Activated T-cell treated with anti-CD3 and anti-CD28 coated beads, Interleukin-2, amount 50 U/mL, for 4 hours (primary cell): ENCODE results near the gene SPATA19. TPM values are rescaled to one million over a fixed set of nuclear protein-coding genes. Genes with fewer than 3 reads are reported as not detected.

ENCODE experiments used
- ATAC-seq, 2 donors: fragments of 200-7000 bp; cut with Tn5 transposase; one replicate each; pipeline ENCODE4 v1.10.0; 2021
- DNase-seq: peaks from one replicate; pipeline ENCODE4 v3.0.0-alpha.2; 2020
- H3K27me3 Mint-ChIP-seq: one replicate; pipeline ENCODE4 v1.8.0; 2021; ENCODE audit warnings: low read depth, mixed read lengths
- H3K36me3 Mint-ChIP-seq: one replicate; pipeline ENCODE4 v1.8.0; 2022; ENCODE audit warnings: mixed read lengths; ENCODE audit not compliant: insufficient read depth
- H3K4me1 Mint-ChIP-seq: one replicate; pipeline ENCODE4 v1.8.0; 2021; ENCODE audit warnings: low read depth, mixed read lengths
- H3K4me3 Mint-ChIP-seq: one replicate; pipeline ENCODE4 v1.8.0; 2021; ENCODE audit warnings: mild to moderate bottlenecking, moderate library complexity, mixed read lengths
- H3K9me3 Mint-ChIP-seq: one replicate; pipeline ENCODE4 v1.8.0; 2021; ENCODE audit warnings: mixed read lengths
- total RNA-seq, 3 donors: library from RNA; stranded (reverse); gene quantifications; one replicate each; pipeline ENCODE4 v1.2.1, GENCODE V29; 2021

Gene SPATA19
- total RNA-seq, 3 donors from 2014 or later = not detected

DNA sequence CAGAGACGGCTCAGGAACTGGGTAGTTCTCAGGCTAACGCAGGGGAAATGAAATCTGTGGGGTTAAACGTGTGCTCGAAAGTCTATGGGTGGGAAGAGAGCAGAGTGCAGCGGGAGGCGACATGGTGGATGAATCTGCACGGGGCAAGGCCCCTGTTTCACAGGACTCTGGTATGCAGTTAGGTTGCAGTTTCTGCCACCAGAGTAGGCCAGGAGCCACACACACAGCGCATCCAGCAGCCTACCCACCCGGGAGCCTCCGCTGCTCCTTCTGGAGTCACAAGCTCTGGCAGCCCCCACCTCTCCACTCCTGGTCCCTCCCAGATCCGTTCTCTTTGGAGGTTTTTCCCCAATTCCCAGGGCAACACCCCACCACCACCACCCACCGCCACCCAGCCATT, 27.0 kb downstream of the SPATA19 start:
- H3K36me3 Mint-ChIP-seq = no peaks in the 10 kb centered on the region
- ATAC-seq (no peak), DNase-seq (no peak)
- H3K9me3 Mint-ChIP-seq = no peaks in the 10 kb centered on the region
- H3K4me3 Mint-ChIP-seq = no peak overlapping the region
- peaks cover 12% of the 10 kb centered on the region for H3K27me3 Mint-ChIP-seq
- no peaks in the 10 kb centered on the region for H3K4me1 Mint-ChIP-seq

DNA sequence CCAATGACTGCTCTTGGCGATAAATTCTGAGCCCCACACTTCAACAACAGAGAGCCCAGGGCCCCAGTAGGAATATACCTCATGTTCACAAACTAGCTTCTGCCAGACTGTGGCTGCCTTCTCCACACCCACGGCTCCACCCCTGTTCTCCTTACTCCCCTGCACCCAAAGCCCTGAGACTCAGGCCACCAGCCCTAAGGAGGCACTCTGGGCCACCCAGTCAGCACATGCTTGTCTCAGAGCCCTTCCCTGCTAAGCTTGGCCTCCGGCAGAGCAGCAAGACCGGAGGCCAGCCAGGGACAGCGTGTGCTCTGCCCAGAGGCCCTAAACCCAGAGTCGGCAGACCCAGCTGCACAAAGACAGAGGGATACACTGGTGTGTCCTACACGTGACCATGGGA, 27.9 kb downstream of the SPATA19 start:
- peaks cover 12% of the 10 kb centered on the region for H3K27me3 Mint-ChIP-seq
- ATAC-seq (no peak), DNase-seq (no peak)
- H3K36me3 Mint-ChIP-seq = no peaks in the 10 kb centered on the region
- H3K4me3 Mint-ChIP-seq = no peak overlapping the region
- H3K4me1 Mint-ChIP-seq = no peaks in the 10 kb centered on the region
- H3K9me3 Mint-ChIP-seq = no peaks in the 10 kb centered on the region

DNA sequence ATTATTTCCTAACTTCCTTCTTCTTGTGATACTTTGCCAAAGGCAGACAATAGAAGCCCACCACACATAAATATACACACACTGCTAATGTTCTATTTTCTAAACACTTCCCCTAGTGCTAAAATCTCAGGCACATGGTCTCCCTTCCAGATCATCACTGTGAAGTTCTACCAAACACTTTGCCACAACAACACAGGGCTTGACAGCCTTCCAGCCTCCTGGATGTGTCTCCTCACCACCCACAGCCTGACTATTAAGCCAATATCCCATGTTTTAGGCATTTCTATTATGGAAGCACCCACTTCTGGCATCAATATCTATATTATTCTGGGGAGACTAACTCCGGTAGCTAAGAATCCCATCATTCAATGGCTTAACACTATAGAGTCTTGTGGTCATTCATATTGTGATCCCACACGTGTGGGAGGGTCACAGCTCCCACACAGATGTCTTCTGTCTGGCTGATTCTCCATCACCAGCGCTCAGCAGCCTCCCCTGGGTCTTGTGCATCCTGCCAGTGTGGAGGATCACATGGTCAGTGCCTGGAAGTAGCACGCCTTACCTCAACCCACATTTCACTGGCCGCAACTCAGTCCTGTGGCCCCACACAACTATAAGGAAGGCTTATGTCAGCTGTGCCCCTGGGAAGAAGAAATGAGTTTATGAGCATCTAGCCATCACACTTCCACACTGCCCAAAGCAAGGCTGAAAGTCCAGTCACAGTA, 29.0 kb downstream of the SPATA19 start:
- DNase-seq (no peak), ATAC-seq (no peak)
- Mint-ChIP-seq H3K27me3 (peaks cover 12% of the 10 kb centered on the region), H3K4me3 (no peak overlapping the region), H3K9me3 (no peaks in the 10 kb centered on the region), H3K4me1 (no peaks in the 10 kb centered on the region), H3K36me3 (no peaks in the 10 kb centered on the region)

DNA sequence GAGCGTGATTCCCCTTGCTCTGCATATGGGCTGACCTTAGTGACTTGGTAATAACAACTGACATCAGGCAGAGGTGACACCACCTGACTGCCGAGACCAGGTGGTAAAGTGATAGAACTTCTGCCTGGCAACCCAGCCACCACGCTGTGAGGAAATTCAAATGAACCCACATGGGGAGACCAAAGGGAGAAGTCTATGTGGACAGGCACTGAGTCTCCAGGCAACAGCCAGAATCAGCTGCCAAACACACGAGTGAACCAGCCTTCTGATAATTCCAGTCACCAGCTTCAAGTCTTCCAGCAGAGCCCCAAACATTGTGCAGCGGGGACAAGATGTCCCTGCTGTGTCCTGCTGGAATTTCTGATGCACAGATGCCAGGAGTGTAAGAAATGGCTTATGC, 29.7 kb downstream of the SPATA19 start:
- Mint-ChIP-seq H3K27me3 (peaks cover 12% of the 10 kb centered on the region), H3K36me3 (no peaks in the 10 kb centered on the region), H3K4me3 (no peak overlapping the region), H3K9me3 (no peaks in the 10 kb centered on the region), H3K4me1 (no peaks in the 10 kb centered on the region)
- ATAC-seq (no peak), DNase-seq (no peak)

DNA sequence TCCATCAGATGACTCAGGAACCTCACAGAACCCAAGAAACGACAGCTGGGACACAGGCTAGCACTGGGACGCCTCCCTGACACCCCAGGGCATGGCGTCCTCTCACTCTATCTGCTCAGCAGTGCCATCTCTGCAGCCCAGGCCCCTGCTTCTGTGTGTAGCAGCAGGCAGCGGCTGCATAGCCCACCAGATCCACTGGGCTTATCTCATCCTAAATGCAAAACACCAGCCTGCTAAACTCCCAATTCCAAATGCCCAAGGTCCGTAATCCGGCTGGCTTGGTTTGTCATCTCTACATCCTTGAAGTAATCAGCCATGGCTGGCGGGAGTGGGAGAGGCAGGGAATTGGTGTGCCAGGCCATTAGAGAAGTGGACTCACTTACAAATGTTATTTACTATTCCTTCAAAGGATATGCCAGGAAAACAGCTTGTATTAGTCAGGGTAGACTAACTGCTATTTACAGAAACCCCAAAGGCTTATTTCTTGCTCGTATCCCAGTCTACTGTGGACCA, 30.7 kb downstream of the SPATA19 start:
- DNase-seq (no peak), ATAC-seq (no peak)
- Mint-ChIP-seq H3K9me3 (no peaks in the 10 kb centered on the region), H3K4me3 (no peak overlapping the region), H3K36me3 (no peaks in the 10 kb centered on the region), H3K27me3 (peaks cover 12% of the 10 kb centered on the region), H3K4me1 (no peaks in the 10 kb centered on the region)

DNA sequence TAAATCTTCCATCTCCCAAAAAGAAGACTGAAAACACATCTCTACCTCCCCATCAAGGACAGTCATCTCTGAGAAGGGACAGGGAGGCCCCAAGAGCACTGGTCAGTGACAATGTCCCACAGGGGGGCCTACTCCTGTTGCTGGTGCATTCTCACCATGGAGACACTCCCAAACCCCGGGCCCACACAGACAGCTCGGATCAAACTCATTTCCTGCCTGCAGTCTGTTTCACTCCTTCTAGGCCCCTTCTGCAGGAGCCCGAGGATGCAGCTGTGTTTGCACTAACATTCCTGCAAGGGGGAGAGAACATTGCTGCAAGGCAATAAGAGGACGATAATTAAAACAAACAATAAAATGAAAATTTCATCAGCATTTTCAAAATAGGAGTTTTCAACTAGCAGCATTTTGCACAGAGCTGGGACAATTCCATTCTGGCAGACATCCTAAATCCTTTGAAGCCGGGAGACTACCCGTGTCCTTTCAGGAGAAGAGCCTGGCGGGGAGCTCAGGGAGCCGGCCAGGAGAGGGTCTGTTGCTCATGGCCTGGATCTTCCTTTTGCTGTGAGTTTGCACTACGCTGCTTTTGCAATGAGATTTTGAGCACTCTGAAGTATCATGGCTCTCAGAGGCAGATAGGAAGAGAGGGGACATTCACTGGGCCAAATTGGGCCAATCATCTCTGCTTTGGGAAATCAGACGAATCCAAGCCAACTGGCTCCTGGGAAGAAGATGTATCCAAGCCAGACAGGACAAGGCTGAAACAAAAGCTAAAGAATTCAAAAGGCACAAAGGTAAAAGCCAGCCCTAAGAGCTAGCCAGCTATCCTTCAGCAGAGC, 33.2 kb downstream of the SPATA19 start:
- Mint-ChIP-seq H3K4me1 (no peaks in the 10 kb centered on the region), H3K36me3 (no peaks in the 10 kb centered on the region), H3K27me3 (peaks cover 10% of the 10 kb centered on the region), H3K4me3 (no peak overlapping the region), H3K9me3 (no peaks in the 10 kb centered on the region)
- ATAC-seq (no peak), DNase-seq (no peak)

DNA sequence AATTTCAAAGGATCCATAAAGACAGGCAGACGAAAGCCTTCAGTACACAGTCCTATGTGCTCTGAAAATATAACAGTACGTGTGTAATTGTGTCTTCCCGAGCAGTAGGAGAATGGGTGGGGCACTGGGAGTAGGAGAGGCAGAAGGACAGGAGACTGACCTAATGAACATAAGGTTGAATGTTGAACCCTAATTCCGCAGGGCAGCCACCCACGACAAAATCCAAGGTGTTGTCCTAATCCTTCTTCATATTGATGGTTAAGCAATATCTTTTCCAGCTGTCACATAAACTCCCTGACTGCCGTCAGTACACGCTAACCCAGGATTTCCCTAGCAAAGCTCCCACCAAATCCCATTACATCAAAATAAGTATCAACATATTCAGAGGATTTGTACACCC, 34.5 kb downstream of the SPATA19 start:
- Mint-ChIP-seq H3K36me3 (no peaks in the 10 kb centered on the region), H3K4me1 (no peaks in the 10 kb centered on the region), H3K9me3 (no peaks in the 10 kb centered on the region), H3K4me3 (no peak overlapping the region), H3K27me3 (peaks cover 10% of the 10 kb centered on the region)
- DNase-seq (no peak), ATAC-seq (no peak)

DNA sequence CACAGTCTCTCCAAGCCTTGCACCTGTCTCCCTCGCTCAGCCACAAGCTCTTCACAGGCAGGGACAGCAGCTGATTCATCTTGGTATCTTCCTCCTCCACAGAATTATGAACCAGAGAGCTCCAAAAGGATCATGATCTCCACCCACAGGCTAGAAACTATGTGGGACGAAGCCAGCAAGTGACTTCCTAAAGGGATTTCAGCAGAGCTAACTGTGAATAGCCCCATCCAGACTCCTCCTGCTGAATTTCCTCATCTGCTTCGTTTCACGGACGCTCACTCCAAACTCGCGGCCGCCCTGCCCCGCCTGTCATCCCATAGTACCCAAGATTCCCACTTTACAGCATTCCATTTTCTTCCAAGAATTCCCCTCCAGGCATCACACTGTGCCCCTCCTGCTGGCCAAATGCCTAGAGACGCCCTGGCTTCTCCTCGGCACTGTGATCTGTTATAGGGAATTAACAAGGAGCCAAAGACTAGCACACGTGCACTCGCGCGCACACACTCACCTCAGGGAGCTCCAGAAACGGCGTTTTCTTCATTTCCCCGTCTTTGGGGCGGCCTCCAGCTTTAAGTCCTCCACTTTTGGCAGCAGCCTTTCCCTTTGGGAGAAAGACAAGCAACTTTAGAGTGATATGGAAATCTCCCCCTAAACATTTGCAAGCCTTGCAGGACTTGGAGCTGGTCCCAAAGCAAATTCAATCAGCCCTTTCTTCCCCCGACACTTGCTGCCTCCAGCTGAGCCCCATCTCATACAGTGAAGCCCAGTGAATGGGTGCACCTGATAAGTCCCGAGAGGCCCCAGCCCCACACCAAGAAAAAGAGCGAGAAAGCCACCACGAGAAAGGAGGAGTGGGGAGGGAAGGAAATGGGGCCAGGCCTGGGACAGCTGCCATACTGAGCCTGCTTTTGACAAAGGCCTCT, 35.5 kb downstream of the SPATA19 start:
- Mint-ChIP-seq H3K27me3 (peaks cover 10% of the 10 kb centered on the region), H3K36me3 (no peaks in the 10 kb centered on the region), H3K9me3 (no peaks in the 10 kb centered on the region), H3K4me1 (no peaks in the 10 kb centered on the region), H3K4me3 (no peak overlapping the region)
- no peak for DNase-seq
- no peak for ATAC-seq

DNA sequence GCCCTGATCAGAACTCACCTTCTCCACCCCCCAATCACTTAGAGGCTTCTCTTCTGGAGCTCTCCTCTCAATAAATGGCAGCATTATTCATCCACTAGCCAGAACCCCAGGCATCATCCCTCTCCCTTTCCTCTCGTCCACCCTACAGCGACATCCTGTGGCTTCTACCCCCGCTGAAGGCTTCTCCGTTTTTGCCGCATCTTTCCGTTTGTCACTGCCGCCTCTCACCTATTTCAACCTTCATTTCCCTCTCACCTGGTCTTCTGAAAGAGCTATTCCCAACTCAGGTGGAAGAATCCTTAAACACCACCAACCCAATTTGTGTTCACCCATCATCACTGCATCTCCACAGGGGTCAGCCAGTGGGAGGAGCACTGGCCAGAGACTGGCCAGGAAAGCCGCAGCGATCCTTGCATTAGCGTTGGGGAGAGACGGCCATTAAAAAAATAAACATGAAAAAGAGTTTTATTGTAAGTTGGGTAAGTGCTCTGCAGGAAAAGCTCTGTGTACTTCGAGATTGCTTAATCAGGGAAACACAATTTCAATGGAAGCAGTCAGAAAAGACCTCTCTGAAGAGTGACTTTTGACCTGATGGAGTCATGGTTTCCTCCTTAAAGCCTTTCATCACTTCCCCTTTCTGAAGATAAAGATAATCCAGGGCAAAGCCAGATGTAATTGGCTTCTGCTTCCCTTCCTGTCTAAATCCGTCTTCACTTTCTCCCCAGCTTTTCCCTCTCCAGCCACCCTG, 36.7 kb downstream of the SPATA19 start:
- ATAC-seq = no peak
- H3K36me3 Mint-ChIP-seq = no peaks in the 10 kb centered on the region
- no peaks in the 10 kb centered on the region for H3K9me3 Mint-ChIP-seq
- no peak overlapping the region for H3K4me3 Mint-ChIP-seq
- H3K4me1 Mint-ChIP-seq = no peaks in the 10 kb centered on the region
- DNase-seq = no peak
- peaks cover 9% of the 10 kb centered on the region for H3K27me3 Mint-ChIP-seq

DNA sequence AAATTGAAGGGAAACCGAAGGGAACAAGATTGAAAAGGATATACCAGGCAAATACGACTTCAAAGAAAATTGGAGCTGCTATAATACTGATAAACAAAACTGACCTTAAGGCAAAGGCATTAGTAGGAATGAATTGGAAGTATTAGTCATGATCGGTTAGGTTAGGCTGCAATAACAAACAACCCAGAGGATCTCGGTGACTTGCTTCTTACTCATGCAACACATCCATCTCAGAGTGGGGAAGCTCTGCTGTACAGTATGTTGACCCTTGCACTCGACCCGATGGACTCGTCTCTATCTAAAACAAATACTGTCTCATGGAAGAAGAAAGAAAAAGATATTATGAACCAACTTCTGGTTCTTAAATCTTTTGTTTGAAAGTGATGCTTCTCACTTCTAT, 42.3 kb downstream of the SPATA19 start:
- Mint-ChIP-seq H3K4me1 (no peaks in the 10 kb centered on the region), H3K4me3 (no peak overlapping the region), H3K9me3 (no peaks in the 10 kb centered on the region), H3K36me3 (no peaks in the 10 kb centered on the region), H3K27me3 (peaks cover 3% of the 10 kb centered on the region)
- DNase-seq (no peak), ATAC-seq (no peak)

DNA sequence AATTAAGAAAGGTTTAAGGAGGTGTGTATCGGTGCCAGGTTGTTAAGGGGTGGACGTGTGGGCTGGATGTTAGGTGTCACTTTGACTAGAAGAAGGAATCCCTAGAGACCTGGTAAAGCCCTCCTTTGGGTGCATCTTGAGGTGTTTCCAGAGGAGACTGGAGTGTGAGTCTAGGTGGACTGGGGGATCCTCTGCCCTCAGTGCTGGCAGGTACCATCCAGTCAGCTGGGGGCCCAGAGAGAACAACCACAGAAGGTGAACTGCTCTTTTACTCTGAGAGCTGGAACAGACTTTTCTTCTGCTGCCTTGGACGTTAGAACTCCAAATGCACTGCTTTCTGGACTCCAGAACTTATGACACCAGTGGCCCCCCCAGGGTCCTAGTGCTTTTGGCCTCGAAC, 44.0 kb downstream of the SPATA19 start:
- Mint-ChIP-seq H3K4me3 (no peak overlapping the region), H3K9me3 (peaks cover 6% of the 10 kb centered on the region), H3K36me3 (no peaks in the 10 kb centered on the region), H3K4me1 (no peaks in the 10 kb centered on the region), H3K27me3 (no peaks in the 10 kb centered on the region)
- no peak for ATAC-seq
- DNase-seq = no peak

DNA sequence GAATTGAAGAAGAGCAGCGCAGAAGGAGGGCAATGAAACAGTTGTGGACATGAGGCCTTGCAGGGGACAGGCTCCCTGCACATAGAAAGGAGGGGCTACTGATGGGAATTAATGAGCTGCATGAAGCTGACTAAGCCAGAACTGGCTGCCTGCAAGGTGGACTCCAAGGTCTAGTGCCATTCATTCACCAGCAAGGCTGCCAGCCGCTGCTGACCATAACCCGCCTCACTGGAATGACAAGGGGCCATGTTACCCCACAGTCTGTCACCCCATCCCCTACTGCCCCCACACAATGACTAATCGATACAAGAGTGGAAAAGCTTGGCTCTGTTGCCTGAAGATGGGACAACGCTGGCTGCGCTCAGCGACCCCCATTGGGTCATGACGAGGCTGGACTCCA, 44.6 kb downstream of the SPATA19 start:
- no peak overlapping the region for H3K4me3 Mint-ChIP-seq
- H3K36me3 Mint-ChIP-seq = no peaks in the 10 kb centered on the region
- ATAC-seq (no peak), DNase-seq (no peak)
- no peaks in the 10 kb centered on the region for H3K4me1 Mint-ChIP-seq
- H3K27me3 Mint-ChIP-seq = no peaks in the 10 kb centered on the region
- peaks cover 6% of the 10 kb centered on the region for H3K9me3 Mint-ChIP-seq

DNA sequence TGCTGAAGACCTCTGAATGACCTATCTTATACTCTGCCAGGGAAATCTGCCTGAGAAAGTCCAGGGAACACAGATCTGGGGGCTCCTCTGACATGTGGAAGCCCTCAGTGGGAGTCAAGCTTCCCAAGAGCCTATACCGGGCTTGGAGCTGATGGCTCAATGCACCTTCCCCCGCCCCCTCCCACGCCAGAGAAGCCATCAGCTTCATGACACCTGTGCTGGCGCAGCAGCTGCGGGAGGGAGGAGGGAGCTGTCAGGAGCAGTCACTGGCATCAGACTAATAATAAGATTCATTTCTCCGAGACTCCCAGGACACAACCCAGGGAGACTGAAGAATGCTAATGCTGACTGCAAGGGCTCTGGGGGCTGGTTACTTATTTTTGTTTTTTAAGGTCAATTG, 47.8 kb downstream of the SPATA19 start:
- H3K4me3 Mint-ChIP-seq = no peak overlapping the region
- DNase-seq (no peak), ATAC-seq (no peak)
- H3K27me3 Mint-ChIP-seq = no peaks in the 10 kb centered on the region
- H3K4me1 Mint-ChIP-seq = no peaks in the 10 kb centered on the region
- H3K36me3 Mint-ChIP-seq = no peaks in the 10 kb centered on the region
- H3K9me3 Mint-ChIP-seq = peaks cover 27% of the 10 kb centered on the region
